Gastroesophageal sphincter (tissue), 3 donors: ENCODE results near the gene KPNA4.

Experiments used
- CTCF ChIP-seq, 4 experiments: fragments of 200-600 bp in 2 of 4; fragments of 450-650 bp in 2 of 4; sonication (generic) in 1 of 4; IDR thresholded peaks; one replicate each; pipeline ENCODE4 v1.5.1; 2017 to 2019; ENCODE audit warnings: antibody characterized with exemption in 4 of 4, mild to moderate bottlenecking in 2 of 4, moderate library complexity in 2 of 4
- POLR2A ChIP-seq, 2 donors: fragments of 450-650 bp; IDR thresholded peaks; one replicate each; pipeline ENCODE4 v1.6.1; 2017; ENCODE audit warnings: antibody characterized with exemption in 2 of 2, mild to moderate bottlenecking in 2 of 2, moderate library complexity in 1 of 2

- TF ChIP-seq CTCF (IDR thresholded peaks at IDR 0.05) (no peak), POLR2A (IDR thresholded peaks at IDR 0.05) (no peak)
Observed at GRCh38 chr3:160607826-160608225, 42.5 kb upstream of the KPNA4 start.
